Left colon (tissue), 2 donors: ENCODE data around the gene ZNF507. TPM values are rescaled to one million over a fixed set of nuclear protein-coding genes. Genes with fewer than 3 reads are reported as not detected.
A peak's percentile ranks its signal among the peaks of the same experiment; 100 is the strongest.

Experiments used
- ATAC-seq: fragments of 200-7000 bp; cut with Tn5 transposase; one replicate; pipeline ENCODE4 v1.9.1; 2020; ENCODE audit warnings: mild to moderate bottlenecking, moderate library complexity
- DNase-seq, 2 donors: peaks; one replicate each; pipeline ENCODE4 v3.0.0-alpha.2; 2020
- intact Hi-C, 2 donors: fragments of 100-400 bp; cut with DNase I in 1 of 2; cut with micrococcal nuclease in 1 of 2; formaldehyde crosslinking; loops; one replicate each; pipeline versions ENCODE4 v1.11.2 to v1.14.0; 2022; cut with DNase I, micrococcal nuclease
- long read RNA-seq: library from polyadenylated mRNA; unstranded; transcript quantifications from one replicate; pipeline ENCODE4 v2.0.0, GENCODE V29; 2021
- total RNA-seq, 2 donors: library from RNA; stranded (reverse); fragmentation: NEBNext Ultra II Directional; extraction: Animal tissue kit (Norgen Biotek cat#: 25700); gene quantifications; one replicate each; pipeline ENCODE4 v1.2.1, GENCODE V29; 2021
- donor health status: DM: no; HTN: no; CAD: no.
- donor health status: DM: yes; HTN: yes; CAD: no.

The ZNF507 gene
- total RNA-seq, result 10 to 100 TPM; 18.4 to 20.0 TPM
- long read RNA-seq, full-length matches to known transcripts, result 2 of 5 reads
- long read RNA-seq, partial matches to known transcripts, result 0 of 5 reads
- long read RNA-seq, other reads (novel, unspliced or antisense), result 3 of 5 reads

GRCh38 chr19:32345261-32346207 lies at the start of gene ZNF507:
Gene ZNF507, plus strand, starts transcription at chr19:32345610. Its CDS starts 7,221 bp downstream, at chr19:32352831.
- ATAC-seq (peak; percentile 96), DNase-seq (peak; percentile 75 to 88)
- intact Hi-C loops, result loop anchor here in 1 of 2 donors (10.0 kb wide), 1 partner anchor 59 kb away; the partner anchor contains the start of gene DPY19L3

- intact Hi-C loops, result no loop called here
- DNase-seq, result no peak
These were observed 48.7 kb upstream of the ZNF507 start for GRCh38 chr19:32296694-32297093.

GRCh38 chr19:32302778-32303177 lies 42.6 kb upstream of the ZNF507 start:
- intact Hi-C loops, result no loop called here
- no peak for ATAC-seq
- no peak for DNase-seq

More at GRCh38 chr19:32296694-32297093, 48.7 kb upstream of the ZNF507 start:
- no peak for ATAC-seq

- intact Hi-C loops, result no loop called here
- ATAC-seq, result no peak
- DNase-seq, result no peak
These were observed 42.2 kb upstream of the ZNF507 start for GRCh38 chr19:32303193-32303592.

GRCh38 chr19:32307591-32307990 lies 37.8 kb upstream of the ZNF507 start:
- no peak for ATAC-seq
- no peak for DNase-seq
- intact Hi-C loops, result no loop called here

- no peak for ATAC-seq
- DNase-seq, result no peak
- intact Hi-C loops, result no loop called here
These were observed 36.9 kb upstream of the ZNF507 start for GRCh38 chr19:32308431-32309077.

- no peak for DNase-seq
- intact Hi-C loops, result no loop called here
- ATAC-seq, result no peak
These were observed 35.6 kb upstream of the ZNF507 start for GRCh38 chr19:32309711-32310390.

GRCh38 chr19:32311371-32311770 lies 34.0 kb upstream of the ZNF507 start:
- intact Hi-C loops, result no loop called here
- DNase-seq, result no peak
- ATAC-seq, result no peak

GRCh38 chr19:32313569-32314265 lies 31.7 kb upstream of the ZNF507 start:
- DNase-seq (no peak), ATAC-seq (no peak)
- intact Hi-C loops, result no loop called here

GRCh38 chr19:32316034-32316433 lies 29.4 kb upstream of the ZNF507 start:
- ATAC-seq (no peak), DNase-seq (no peak)
- intact Hi-C loops, result no loop called here

GRCh38 chr19:32317086-32317485 lies 28.3 kb upstream of the ZNF507 start:
- DNase-seq (no peak), ATAC-seq (no peak)
- intact Hi-C loops, result no loop called here

- no peak for DNase-seq
- intact Hi-C loops, result no loop called here
- ATAC-seq, result peak; percentile 66
These were observed 26.4 kb upstream of the ZNF507 start for GRCh38 chr19:32318884-32319520.

GRCh38 chr19:32322541-32322940 lies 22.9 kb upstream of the ZNF507 start:
- no peak for DNase-seq
- intact Hi-C loops, result no loop called here
- peak; percentile 90 for ATAC-seq

- DNase-seq (no peak), ATAC-seq (no peak)
- intact Hi-C loops, result no loop called here
These were observed 20.7 kb upstream of the ZNF507 start for GRCh38 chr19:32324631-32325285.

GRCh38 chr19:32330213-32330857 lies 15.1 kb upstream of the ZNF507 start:
- no peak for DNase-seq
- intact Hi-C loops, result no loop called here
- no peak for ATAC-seq

- intact Hi-C loops, result no loop called here
- no peak for DNase-seq
- ATAC-seq, result no peak
These were observed 12.2 kb upstream of the ZNF507 start for GRCh38 chr19:32333227-32333626.
